Measurements from ENCODE around the gene MBOAT2.
"Not testable (repeated sequence)": the region's sequence is repeated elsewhere in the genome, so short reads cannot be mapped to it uniquely, and the experiment has no call there.

MBOAT2 gene

DNA sequence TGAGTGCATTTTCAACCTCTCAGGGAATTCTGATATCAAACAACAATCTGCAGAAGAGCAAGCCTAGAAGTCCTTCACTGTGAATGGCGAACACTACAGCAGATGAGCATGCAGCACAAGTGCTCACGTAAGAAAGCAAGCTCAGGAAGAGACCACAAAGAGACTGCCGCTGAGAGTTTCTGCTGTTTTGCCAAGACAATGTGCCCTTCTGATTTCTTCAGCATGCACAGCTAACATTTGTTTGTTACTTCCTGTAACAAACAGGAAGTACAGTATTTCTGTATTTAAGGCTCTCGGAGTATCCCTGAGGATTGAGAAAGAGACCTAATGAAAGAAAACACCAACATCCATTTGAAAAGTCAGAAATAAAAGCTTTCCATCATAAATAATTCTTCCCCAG, 45.9 kb downstream of the MBOAT2 start:
- DNase-seq (ENCODE audit: low read depth in 2 of 2) = no peak

DNA sequence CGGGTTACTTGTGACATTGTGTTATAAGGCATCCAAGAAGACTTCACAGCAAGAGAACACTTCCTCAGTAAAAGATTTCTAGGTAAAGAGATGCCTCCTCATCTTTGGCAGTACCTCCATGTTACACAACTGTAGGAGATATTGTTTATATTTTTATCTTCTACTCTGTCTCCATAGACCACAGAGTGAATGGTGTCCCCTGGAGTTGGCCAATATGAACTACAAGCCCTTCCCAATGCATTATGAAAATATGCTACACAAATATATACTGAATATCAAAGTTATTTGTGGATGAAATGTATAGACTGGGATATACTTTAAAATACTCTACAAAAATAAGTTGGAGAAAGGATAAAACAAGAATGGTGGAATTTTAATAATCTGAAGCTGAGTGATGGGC, 46.7 kb downstream of the MBOAT2 start:
- no peak for DNase-seq (ENCODE audit: low read depth in 2 of 2)

DNA sequence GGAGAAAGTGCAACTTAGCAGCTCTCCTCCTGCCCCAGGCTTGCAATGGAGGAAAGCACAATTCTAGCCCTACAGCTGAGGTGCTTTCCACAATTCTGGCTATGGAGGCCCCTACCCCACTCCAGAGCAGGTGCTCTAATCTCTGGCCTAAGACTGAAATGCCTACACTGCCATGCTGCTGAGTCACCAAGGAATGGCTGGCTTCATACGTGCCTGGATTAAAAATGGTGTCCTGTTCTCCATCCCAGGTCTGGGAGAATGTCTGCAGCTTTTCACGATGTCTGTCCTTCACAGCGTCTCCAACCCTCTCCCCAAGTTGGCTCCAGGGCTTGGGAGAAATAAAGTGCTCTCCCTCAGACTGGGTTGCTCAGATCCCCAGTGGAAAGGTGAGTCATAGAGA, 48.5 kb downstream of the MBOAT2 start:
- DNase-seq (ENCODE audit: low read depth in 2 of 2) = no peak

DNA sequence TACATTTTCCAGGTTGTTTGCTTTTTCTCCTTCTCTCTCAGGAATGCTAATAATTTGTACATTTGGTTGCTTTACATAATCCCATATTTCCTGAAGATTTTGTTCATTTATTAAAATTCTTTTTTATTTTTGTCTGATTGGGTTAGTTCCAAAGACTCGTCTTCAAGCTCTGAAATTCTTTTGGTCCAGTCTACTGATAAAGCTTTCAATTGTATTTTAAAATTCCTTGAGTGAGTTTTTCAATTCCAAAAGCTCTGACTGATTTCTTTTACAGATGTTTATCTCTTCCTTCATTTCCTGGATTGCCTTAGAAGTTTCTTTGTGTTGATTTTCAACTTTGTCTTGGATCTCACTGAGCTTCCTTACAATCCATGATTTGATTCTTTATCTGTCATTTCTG, 50.0 kb downstream of the MBOAT2 start:
- DNase-seq (ENCODE audit: low read depth in 2 of 2) = no peak

DNA sequence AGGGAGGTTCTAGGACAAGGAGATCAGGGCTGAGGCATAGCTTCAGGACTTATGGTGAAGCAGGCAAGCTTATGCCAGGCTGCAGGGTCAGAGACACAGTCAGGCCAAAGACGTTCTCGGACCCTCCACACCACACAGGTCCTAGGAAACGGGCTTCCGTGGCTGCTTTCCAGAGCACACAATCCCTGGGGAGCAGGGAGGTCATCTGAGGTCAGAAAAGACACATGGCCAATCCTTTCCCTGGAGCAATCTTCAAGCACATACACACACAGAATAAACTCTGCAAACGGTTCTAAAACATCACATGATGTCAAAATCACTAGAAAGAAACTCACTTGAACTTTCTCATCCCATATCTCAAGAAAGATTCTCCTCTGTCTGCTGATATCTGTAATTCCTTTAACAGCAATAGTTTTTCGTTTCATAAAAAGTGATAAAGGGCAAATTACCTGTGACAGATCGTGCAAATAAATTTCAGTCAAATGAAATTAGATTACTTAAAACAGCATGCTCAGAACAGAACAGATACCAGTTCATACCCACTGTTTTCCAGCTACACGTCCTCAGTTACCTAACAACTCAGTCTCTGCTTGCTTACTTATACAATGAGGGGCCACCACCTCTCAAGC, 63.9 kb downstream of the MBOAT2 start:
- no peak for DNase-seq (ENCODE audit: low read depth in 2 of 2)

DNA sequence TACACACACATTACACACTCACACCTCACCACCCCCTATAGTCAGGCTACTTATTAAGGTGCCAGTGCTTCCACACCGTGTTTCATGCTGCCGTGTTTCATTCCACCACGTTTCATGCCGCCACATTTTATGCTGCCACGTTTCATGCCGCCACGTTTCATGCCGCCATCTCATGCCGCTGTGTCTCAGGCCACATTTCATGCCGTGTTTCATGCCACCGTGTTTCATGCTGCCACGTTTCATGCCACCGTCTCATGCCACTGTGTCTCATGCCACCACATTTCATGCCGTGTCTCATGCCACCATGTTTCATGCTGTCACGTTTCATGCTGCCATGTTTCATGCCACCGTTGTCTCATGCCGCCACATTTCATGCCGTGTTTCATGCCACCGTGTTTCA, 65.1 kb downstream of the MBOAT2 start:
- no peak for DNase-seq (ENCODE audit: low read depth in 2 of 2)

DNA sequence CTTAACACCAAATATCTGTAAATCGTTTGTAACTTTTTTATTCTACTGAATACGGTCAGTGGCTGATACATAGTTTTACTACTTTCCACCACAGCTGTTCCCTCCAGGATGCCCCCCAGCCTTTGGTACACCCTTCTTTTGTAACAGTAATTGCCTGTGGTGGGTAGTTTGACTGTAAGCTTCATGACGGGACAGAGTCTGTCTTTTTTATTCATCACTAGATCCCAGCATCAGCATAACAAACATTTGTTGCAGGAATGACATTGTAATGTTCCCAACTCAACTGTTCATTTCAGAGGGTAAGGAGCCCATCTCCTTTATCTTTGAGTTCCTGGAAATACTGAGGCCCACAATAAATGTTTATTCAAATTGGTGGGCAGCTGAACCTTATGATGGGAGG, 67.5 kb downstream of the MBOAT2 start:
- no peak for DNase-seq (ENCODE audit: low read depth in 2 of 2)

DNA sequence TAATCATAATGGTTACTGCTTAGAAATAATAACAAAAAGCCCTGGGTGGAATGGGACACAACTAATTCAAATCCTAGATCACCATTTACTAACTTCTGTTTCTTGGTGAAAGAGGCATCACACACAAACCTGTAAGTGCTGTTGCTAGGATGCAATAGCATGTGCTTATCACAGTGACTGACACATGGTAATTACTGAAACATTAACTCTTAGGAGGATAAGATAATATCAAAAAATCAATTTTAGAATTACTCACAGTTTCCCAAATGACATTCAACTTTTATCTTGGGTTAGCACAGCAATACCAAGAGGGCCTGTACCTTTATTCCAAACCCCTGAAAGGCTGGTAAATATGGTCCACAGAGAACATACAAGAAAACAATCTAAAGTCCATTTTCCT, 69.1 kb downstream of the MBOAT2 start:
- DNase-seq (ENCODE audit: low read depth in 2 of 2) = no peak

DNA sequence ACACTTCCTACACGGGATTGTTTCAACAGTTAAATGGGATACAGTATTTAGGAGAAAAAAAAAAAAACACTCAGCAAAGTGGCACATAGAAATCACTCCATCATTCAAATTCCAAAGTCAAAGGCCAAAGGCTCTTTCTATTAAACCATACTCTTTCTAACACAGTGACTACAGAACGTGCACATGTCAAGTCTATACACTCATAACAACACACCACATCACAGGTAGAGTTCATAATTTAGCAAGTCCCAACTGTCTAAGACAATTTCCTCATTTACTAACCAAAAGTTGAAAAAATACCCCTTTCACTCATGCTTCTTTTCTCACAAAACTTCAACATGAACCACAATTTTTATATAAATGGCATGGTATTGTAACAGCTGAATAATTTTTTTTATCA, 70.8 kb downstream of the MBOAT2 start:
- DNase-seq (ENCODE audit: low read depth in 2 of 2) = no peak

DNA sequence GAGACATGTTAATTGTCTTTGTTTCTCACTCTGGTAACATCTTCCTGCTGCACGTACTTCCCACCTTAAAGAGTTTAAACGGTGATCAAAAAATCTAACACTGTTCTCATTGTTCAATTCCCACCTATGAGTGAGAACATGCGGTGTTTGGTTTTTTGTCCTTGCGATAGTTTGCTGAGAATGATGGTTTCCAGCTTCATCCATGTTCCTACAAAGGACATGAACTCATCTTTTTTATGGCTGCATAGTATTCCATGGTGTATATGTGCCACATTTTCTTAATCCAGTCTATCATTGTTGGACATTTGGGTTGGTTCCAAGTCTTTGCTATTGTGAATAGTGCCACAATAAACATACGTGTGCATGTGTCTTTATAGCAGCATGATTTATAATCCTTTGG, 73.3 kb downstream of the MBOAT2 start:
- DNase-seq (ENCODE audit: low read depth in 2 of 2) = not testable (repeated sequence)

DNA sequence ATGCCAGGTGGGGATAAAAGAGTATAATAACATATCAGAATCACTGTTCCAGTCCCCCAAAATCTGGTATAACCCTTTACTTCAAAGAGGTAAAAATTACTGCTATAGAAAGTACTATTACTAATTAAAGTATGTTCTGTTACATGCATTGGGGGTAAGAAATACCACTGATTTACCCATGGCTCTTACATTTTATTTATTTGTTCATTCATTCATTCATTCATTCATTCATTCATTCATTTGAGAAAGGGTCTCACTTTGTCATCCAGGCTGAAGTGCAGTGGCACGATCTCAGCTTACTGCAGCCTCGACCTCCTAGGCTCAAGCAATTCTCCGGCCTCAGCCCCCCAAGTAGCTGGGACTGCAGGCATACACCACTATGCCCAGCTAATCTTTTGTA, 74.4 kb downstream of the MBOAT2 start:
- DNase-seq (ENCODE audit: low read depth in 2 of 2) = no peak

DNA sequence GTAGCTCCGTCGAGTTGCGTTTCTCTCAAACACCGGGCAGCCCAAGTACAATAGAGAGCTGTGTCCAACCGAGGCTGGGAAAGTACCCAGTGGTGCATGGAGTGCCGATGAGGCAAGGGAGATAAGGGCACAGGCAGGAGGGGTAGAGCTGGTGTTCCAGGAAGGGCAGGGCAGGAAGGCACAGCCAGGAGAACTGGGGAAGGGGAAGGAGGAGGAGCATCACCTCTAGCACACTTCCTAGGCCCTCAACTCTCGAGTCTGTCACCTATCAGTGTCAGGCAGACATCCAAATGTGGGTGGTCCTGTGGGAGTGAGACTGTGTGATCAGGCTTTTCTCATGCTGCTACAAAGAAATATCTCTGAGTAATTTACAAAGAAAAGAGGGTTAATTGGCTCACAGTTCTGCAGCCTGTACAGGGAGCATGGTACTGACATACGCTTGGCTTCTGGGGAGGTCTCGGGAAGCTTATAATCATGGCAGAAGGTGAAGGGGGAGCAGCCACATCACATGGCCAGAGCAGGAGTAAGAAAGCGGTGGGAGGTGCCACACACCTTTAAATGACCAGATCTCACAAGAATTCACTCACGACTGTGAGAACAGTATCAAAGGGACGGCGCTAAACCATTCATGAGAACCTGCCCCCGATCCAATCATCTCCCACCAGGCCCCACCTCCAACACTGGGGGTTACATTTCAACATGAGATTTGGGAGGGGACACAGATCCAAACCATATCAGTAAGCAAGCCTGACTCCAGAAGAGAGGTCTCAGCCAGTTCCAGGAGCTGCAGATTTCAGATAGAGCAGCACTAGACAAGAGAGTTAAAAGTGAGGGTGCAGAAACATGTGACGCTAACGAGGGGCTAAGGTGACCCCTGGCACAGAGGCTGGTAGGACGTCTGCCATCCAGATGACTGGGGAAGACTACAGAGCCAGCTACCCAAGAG, 75.7 kb downstream of the MBOAT2 start:
- DNase-seq (ENCODE audit: low read depth in 2 of 2) = no peak

DNA sequence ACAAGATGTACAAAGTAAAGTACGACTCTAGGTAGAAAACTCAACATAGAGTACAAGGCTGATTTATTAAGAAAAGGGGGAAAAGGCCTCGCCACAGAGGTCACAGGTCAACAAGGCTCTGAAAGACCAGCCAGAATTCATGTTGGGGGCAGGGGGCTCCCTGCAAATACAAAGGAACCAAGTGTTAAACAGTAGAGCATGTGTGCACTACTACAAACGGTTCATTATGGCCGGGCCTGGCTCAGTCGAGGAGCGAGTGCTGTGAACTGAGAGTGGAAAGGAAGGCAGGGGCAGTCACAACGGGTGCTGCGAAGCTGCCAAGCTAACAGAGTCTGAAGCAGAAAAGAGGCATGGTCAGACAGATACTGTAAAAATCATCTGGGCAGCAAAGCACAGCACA, 77.1 kb downstream of the MBOAT2 start:
- DNase-seq (ENCODE audit: low read depth in 2 of 2) = no peak

DNA sequence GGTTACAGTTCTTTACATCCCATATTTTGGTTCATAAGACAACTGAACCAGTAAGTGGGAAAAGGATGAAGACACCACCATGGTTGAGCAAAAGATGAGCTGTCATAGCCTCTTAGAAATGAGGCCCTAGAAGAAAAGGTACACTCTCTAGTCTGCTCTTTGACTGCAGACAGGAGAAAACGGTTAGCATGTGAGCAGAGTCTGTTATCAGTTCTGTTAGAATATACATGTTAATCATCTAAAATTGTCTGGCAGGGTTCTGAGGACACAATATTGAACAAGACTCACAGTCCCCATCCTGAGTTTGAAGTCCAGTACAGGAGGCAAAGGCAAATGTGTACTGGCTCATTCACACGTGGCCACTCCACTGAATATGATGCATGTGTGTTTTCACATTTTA, 78.1 kb downstream of the MBOAT2 start:
- DNase-seq (ENCODE audit: low read depth in 2 of 2) = no peak

DNA sequence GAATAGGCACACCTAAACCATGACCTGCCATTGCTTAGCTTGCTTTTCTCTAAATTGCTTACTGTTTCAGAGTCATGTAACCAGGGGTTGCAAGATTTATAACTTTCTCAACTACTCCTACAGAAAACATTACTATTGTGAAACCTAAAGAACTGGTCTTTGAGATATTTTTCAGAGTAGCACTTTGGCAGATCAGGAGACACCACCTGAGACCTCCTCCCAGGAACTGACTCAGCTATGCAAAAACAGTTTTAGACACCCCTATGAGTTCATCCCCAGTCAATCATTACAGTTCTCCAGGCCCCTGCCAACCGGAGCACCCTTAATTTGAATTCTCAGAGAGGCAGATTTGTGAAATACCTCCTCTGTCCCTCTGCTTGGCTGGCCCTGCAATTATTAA, 80.3 kb downstream of the MBOAT2 start:
- DNase-seq (ENCODE audit: low read depth in 2 of 2) = no peak

DNA sequence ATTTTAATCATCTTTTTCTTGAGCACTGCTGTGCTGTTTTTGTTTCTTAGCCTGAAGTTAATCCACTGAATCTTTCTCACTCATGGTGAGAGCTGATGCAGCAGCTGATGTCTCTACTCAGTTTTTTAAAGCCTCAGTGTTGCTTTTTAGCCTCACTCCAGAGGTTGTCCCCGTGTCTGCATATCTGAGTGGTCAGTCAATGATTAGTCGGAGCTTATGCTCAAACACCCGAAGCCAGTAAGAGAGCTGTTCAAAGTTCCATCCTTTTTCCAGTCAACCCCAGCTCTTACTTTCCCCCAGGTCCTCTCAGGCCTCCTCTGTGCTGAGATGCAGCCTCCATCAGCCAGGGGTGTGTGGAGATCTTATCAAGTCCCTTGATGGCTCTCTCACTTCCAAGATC, 81.1 kb downstream of the MBOAT2 start:
- DNase-seq (ENCODE audit: low read depth in 2 of 2) = no peak

DNA sequence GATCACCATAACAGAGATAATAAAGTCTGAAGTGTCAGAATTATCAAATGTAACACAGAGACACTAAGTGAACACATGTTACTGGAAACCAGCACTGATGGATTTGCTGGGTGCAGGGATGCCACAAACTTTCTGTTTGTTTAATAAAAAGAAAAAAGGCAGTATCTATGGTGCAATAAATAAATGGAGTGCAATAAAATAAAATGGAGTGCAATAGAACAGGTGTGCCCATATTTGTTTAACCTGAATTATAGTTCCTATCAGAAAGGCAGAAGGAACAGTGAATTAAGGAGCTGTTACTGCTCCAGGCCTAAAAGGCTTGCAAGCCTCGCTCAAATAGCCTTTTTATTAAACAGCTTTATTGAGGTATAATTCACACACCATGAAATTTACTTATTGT, 85.1 kb downstream of the MBOAT2 start:
- DNase-seq (ENCODE audit: low read depth in 2 of 2) = no peak

DNA sequence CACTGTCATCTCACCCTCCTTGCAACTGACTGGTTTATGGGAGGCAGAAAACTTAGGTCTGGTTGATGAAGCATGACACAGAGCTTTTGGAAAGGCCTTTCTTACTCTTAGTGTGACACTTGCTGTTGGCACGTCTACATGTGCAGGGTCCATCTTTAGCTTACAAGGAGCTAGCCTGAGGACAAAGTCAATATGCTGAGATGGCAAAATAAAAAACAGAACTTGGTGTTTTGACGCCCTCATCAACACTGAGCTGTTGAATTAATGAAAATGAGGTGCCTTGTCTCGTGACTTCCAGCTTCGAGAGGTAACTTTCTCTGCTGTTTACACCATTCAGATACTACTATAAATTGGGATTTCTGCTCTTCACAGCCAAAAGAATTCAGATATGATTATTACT, 87.5 kb downstream of the MBOAT2 start:
- no peak for DNase-seq (ENCODE audit: low read depth in 2 of 2)

DNA sequence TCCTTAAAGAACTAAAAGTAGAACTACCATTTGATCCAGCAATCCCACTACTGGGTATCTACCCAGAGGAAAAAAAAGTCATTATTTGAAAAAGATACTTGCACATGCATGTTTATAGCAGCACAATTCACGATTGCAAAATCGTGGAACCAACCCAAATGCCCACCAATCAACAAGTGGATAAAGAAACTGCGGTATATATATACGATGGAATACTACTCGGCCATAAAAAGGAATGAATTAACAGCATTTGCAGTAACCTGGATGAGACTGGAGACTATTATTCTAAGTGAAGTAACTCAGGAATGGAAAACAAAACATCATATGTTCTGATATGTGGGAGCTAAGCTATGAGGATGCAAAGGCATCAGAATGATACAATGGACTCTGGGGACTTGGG, 89.7 kb downstream of the MBOAT2 start:
- not testable (repeated sequence) for DNase-seq (ENCODE audit: low read depth in 2 of 2)

DNA sequence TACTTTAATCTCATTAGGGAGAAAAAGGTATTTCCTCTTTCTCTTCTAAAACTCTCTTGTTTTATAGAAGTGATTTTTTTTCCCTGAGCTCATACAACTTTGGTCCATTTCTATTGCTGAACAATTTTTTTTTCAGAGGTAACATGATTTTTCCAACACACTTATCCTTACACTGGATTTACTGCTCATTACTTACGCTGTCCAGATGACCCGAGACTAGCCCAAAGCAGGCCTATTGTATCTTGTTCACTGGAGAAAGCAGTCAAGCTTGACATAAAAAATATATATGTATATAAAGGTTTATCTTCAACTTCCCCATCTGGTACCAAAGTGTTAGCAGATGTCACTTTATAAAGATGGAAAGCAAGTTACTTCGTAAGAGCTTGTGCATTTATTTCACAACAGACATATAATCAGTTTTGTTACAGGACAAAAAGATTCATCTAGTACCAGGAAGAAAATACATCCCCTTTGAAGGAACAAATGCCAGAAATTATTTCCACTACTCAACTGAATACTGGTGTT, 95.7 kb downstream of the MBOAT2 start:
- DNase-seq (ENCODE audit: low read depth in 2 of 2) = no peak

DNA sequence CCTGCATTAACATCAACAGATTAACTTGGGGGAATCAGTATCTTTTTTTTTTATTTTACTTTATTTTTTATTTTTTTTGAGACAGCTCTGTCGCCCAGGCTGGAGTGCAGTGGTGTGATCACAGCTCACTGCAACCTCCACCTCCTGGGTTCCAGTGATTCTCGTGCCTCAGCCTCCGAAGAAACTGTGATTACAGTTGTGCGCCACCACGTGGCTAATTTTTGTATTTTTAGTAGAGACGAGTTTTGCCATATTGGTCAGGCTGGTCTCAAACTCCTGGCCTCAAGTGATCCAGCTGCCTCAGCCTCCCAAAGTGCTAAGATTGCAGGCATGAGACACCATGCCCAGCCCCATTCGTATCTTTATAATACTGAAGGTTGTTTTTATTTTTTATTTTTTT, 99.6 kb downstream of the MBOAT2 start:
- DNase-seq (ENCODE audit: low read depth in 2 of 2) = not testable (repeated sequence)

DNA sequence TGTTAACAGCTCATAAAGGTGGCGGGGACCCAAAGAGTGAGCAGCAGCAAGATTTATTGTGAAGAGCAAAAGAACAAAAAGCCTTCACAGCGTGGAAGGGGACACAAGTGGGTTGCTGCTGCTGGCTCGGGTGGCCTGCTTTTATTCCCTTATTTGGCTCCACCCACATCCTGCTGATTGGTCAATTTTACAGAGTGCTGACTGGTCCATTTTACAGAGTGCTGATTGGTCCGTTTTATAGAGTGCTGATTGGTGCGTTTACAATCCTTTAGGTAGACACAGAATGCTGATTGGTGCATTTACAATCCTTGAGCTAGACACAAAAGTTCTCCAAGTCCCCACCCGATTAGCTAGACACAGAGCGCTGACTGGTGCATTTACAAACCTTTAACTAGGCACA, 100.7 kb downstream of the MBOAT2 start:
- not testable (repeated sequence) for DNase-seq (ENCODE audit: low read depth in 2 of 2)

DNA sequence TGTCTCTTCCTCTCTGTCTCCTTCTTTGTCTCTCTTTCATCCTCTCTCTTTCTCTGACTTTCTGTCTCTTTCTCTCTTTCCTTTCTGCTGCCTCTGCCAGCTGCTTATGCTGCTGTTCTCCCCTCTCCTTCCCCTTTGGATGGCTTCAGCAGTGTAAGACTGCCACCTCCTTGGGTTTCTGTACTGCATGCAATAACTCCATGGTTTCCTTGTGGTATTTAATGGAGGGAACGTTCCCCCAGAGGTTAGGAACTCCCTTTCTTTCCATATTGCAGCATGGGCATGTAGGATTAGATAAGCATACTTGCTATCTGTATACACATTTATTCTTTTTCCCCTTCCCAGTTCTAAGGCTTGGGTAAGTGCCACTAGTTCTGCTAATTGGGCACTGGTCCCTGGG, 106.3 kb downstream of the MBOAT2 start:
- not testable (repeated sequence) for DNase-seq (ENCODE audit: low read depth in 2 of 2)
